Measurements from ENCODE around the gene PITPNM3. TPM values are rescaled to one million over a fixed set of nuclear protein-coding genes. Genes with fewer than 3 reads are reported as not detected.
"Not testable (repeated sequence)": the region's sequence is repeated elsewhere in the genome, so short reads cannot be mapped to it uniquely, and the experiment has no call there.

The PITPNM3 gene
- total RNA-seq, 1 donor from 2014 or later, result 4.3 TPM

DNA sequence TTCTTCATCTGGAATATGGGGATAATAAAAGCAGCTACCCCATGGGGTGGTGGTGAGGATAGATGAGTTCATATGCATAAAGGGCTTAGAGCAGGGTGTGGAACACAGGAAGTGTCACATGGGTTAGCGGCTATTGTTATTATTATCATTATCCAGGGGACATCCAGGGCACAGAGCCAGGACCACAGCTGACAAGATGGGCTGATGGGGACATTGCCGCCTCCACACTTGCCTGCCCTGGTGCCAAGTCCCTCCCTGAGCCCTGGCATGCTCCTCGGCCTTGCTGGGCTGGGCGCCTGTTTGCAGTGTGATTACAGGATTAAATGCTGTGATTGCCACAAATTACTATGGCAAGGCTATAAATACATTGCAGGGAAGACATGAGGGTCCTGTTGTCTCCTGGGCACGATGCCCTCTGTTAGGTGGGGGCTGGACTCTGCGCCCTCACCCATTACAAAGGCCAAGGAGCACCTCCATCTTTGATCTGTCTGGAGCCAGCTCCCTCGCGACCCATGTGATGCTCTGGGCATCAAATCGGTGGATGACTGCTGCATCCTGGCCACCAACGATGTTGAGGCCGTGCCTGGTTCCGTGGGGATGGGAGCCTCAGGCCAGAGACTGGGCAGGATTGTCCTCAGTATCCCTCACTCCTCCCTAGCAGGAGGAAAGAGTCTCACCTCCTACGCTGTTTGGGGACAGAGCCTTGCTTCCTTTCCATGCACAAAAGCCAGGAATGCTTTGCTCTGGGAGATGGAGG is 68.9 kb downstream of the PITPNM3 start:
- H3K27me3 Mint-ChIP-seq, result peaks cover 24% of the 10 kb centered on the region
- H3K36me3 Mint-ChIP-seq, result no peaks in the 10 kb centered on the region
- H3K9me3 Mint-ChIP-seq, result no peaks in the 10 kb centered on the region
- DNase-seq (ENCODE audit: extremely low spot score, unreplicated experiment), result no peak
- H3K4me3 Mint-ChIP-seq, result no peak overlapping the region
- TF ChIP-seq, protein P1, sequence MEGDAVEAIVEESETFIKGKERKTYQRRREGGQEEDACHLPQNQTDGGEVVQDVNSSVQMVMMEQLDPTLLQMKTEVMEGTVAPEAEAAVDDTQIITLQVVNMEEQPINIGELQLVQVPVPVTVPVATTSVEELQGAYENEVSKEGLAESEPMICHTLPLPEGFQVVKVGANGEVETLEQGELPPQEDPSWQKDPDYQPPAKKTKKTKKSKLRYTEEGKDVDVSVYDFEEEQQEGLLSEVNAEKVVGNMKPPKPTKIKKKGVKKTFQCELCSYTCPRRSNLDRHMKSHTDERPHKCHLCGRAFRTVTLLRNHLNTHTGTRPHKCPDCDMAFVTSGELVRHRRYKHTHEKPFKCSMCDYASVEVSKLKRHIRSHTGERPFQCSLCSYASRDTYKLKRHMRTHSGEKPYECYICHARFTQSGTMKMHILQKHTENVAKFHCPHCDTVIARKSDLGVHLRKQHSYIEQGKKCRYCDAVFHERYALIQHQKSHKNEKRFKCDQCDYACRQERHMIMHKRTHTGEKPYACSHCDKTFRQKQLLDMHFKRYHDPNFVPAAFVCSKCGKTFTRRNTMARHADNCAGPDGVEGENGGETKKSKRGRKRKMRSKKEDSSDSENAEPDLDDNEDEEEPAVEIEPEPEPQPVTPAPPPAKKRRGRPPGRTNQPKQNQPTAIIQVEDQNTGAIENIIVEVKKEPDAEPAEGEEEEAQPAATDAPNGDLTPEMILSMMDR (conservative IDR thresholded peaks at IDR 0.05), result no peak
- no peak overlapping the region for H3K27ac Mint-ChIP-seq
- H3K4me1 Mint-ChIP-seq (ENCODE audit: unreplicated experiment), result peaks cover 5% of the 10 kb centered on the region

- peaks cover 5% of the 10 kb centered on the region for H3K4me1 Mint-ChIP-seq (ENCODE audit: unreplicated experiment)
- no peak overlapping the region for H3K4me3 Mint-ChIP-seq
- H3K27ac Mint-ChIP-seq, result no peak overlapping the region
- H3K27me3 Mint-ChIP-seq, result peaks cover 40% of the 10 kb centered on the region
- no peaks in the 10 kb centered on the region for H3K9me3 Mint-ChIP-seq
- no peaks in the 10 kb centered on the region for H3K36me3 Mint-ChIP-seq
- DNase-seq (ENCODE audit: extremely low spot score, unreplicated experiment), result no peak
- TF ChIP-seq, protein P1 (conservative IDR thresholded peaks at IDR 0.05), result no peak
These were observed 70.5 kb downstream of the PITPNM3 start for GRCh38 chr17:6485646-6486412.

DNA sequence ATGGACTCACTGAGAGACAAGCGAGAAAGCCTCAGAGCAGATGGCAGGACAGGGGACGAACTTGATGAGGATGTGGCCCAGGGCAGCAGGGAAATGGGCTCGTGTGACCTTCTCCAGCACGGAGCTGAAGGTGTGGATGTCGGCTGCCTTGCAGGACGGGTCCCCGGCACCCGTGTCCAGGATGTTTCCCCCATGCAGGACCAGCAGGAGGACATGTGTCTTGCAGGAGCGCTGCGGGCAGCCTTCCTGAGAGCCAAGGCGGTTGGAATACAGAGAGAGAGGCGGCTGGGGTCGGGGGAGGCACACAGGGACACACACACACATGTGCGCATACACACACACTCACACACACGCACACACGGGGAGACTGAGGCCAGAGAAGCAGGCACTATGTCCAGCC is 72.8 kb downstream of the PITPNM3 start:
- H3K4me3 Mint-ChIP-seq, result no peak overlapping the region
- H3K27ac Mint-ChIP-seq, result no peak overlapping the region
- no peaks in the 10 kb centered on the region for H3K9me3 Mint-ChIP-seq
- peaks cover 16% of the 10 kb centered on the region for H3K4me1 Mint-ChIP-seq (ENCODE audit: unreplicated experiment)
- TF ChIP-seq, protein P1 (conservative IDR thresholded peaks at IDR 0.05), result no peak
- no peaks in the 10 kb centered on the region for H3K36me3 Mint-ChIP-seq
- no peak for DNase-seq (ENCODE audit: extremely low spot score, unreplicated experiment)
- peaks cover 43% of the 10 kb centered on the region for H3K27me3 Mint-ChIP-seq

DNA sequence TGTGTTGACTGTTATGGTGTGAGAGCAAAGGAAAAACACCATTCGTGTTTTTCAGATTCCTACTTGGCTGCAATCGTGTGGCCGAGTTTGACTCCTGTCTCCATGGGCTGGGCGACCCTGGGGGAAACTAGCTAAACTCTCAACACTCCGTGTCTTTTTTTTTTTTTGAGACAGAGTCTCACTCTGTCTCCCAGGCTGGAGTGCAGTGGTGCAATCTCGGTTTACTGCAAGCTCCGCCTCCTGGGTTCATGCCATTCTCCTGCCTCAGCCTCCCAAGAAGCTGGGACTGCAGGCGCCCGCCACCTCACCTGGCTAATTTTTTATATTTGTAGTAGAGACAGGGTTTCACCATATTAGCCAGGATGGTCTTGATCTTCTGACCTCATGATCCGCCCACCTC is 73.6 kb downstream of the PITPNM3 start:
- H3K27ac Mint-ChIP-seq; H3K36me3 Mint-ChIP-seq; DNase-seq (ENCODE audit: extremely low spot score, unreplicated experiment); H3K9me3 Mint-ChIP-seq; H3K4me3 Mint-ChIP-seq: not testable (repeated sequence)
- H3K4me1 Mint-ChIP-seq (ENCODE audit: unreplicated experiment), result peaks cover 11% of the 10 kb centered on the region
- H3K27me3 Mint-ChIP-seq, result peaks cover 38% of the 10 kb centered on the region

DNA sequence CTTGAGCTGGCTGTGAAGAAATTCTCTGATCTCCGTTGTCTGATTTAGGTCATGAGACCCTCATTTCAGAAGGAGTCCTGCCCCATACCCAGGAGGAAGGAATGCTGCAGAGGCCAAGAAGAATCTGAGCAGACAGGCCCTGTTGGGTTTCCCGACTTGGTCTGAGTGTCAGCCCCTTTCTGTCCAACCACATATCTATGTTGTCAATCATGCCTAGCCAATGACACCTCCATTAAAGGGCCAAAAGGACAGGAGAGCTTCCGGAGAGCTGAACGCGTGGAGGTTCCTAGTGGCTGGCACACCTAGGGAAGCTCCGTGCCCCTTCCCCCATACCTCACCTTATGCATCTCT is 74.3 kb downstream of the PITPNM3 start:
- no peaks in the 10 kb centered on the region for H3K9me3 Mint-ChIP-seq
- no peak overlapping the region for H3K27ac Mint-ChIP-seq
- H3K4me1 Mint-ChIP-seq (ENCODE audit: unreplicated experiment), result peaks cover 11% of the 10 kb centered on the region
- TF ChIP-seq, protein P1 (conservative IDR thresholded peaks at IDR 0.05), result no peak
- H3K36me3 Mint-ChIP-seq, result no peaks in the 10 kb centered on the region
- no peak for DNase-seq (ENCODE audit: extremely low spot score, unreplicated experiment)
- no peak overlapping the region for H3K4me3 Mint-ChIP-seq
- H3K27me3 Mint-ChIP-seq, result peaks cover 36% of the 10 kb centered on the region

- Mint-ChIP-seq H3K4me3 (no peak overlapping the region), H3K9me3 (no peaks in the 10 kb centered on the region), H3K4me1 (ENCODE audit: unreplicated experiment) (peaks cover 22% of the 10 kb centered on the region)
These were observed 76.1 kb downstream of the PITPNM3 start for GRCh38 chr17:6480303-6480675.

More at GRCh38 chr17:6480303-6480675, 76.1 kb downstream of the PITPNM3 start:
- TF ChIP-seq, protein P1 (conservative IDR thresholded peaks at IDR 0.05), result no peak
- Mint-ChIP-seq H3K27ac (no peak overlapping the region), H3K27me3 (peaks cover 30% of the 10 kb centered on the region), H3K36me3 (no peaks in the 10 kb centered on the region)
- no peak for DNase-seq (ENCODE audit: extremely low spot score, unreplicated experiment)
